ENCODE results near the gene HHAT.

HHAT gene

DNA sequence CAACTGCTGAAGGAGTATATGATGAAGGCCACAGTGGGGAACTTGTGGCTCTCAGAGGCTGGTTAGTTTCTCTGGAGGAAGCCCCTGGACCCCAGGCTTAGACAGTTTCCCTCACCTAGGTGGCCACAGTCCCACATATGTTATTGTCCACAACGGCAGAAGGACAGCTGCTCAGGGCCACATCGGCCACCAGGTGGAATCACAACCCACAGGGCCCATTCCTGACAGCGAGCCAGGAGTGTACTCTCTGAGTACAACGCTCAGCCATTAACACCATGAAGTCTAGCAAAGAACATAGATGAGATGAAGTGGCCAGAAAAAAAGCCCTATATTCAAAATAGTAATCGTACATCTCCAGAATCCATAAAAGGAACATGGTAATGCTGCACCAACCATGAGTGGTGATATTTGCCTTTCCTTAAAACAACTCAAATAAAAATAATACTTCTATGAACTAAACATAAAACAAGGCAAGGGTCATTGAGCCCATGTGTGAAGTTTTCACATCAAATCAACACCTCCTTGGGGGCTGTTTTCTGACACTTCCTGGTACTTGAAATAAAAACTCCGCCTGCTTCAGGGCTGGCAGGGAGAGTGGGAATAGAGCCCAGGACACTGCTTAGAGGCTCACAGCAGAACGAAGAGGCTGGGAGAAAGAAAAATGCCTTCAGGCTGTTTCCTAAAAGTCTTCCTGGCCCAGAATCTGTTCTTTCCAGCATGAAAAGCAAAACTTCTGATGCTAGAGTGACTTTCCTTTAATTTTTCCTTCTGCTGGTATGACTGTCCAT, 383.3 kb downstream of the HHAT start:
- no peak for DNase-seq (ENCODE audit: low read depth)
- no peak overlapping the region for H3K4me3 ChIP-seq (ENCODE audit: low read depth, low read length)

DNA sequence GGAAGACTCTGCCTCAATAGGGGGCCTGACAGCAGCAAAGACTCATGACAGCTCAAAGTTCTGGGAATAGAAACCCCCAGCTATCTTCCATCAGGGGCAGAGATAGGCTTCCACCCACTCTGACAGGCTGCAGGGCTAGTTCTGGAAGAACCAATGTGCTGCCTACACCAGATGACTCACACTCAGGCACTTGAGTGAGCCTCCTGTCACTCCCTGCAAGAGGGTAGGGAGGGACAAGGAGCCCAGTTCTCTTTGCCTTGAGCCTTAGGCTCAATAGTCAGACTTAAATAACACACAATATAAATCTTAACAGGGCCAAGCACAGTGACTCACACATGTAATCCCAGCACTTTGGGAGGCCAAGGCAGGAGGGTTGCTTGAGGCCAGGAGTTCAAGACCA, 386.4 kb downstream of the HHAT start:
- no peak for DNase-seq (ENCODE audit: low read depth)

DNA sequence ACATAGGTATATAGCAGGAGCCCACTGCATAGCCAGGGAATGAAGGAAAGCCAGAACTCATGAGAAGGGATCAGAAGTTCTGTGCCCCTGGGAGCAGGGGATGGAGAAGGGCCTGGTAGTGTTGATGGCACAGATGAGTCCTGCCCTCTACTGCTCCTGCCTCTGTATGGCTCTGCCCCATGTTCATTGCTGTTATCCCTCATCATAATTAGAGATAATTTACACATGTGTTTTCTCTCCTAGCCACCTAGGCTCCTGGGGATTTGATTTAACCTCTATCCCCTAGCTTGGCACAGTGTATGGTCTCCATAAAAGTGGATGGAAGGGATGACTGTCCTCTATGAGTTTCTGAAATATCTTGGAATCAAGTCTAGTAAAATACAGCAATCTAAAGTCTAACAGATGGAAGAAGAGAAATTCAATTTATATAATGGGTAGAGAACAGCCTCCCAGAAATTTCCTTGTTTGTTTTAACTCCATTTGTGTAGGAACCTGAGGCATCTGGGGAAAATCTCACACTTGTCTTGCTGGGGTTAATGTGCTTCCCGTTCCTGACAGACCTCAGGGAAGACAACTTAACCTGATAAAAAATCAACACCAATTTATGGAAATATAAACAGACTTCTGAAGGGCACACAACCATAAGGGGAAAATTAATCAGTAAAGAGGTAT, 393.8 kb downstream of the HHAT start:
- no peak overlapping the region for H3K4me3 ChIP-seq (ENCODE audit: low read depth, low read length)
- no peak for DNase-seq (ENCODE audit: low read depth)

More for the DNA sequence above, 386.4 kb downstream of the HHAT start:
- no peak overlapping the region for H3K4me3 ChIP-seq (ENCODE audit: low read depth, low read length)

DNA sequence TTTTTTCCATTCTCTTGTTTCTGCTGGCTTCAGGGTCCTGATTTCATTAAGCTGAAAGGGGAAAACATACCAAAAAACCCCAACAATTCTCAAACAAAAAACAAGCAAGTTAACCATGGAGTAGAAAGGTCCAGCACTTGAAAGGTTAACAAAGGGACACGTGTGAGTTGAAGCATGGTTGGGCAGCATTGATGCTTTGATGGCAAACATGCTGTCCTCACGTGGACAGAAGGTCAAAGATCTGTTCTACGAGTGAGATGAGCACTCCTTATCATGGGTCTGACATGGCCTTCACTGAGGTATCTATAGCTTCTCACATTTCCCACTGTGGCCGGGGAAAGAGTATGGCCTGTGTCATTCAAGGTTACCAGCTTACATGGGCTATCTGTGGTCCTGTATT, 394.9 kb downstream of the HHAT start:
- no peak for DNase-seq (ENCODE audit: low read depth)
- H3K4me3 ChIP-seq (ENCODE audit: low read depth, low read length): no peak overlapping the region

DNA sequence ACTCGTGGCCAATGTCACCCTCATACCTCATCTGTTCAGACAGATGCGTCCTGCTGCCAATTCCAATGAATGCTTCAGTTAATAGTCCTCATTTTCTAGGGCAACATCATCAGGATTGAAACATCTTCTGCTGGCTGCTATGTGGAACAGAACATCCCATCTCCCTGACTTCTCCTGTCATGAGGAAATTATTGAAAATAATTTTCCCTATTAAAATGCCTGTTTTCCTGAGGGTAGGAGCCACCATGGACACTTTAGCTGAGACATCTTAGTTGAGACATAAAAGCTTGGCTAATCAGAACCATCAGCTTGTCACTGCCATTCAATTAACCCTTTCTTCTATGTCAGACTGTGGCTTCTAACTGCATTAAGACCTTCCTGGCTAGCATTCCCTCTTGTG, 396.1 kb downstream of the HHAT start:
- no peak for DNase-seq (ENCODE audit: low read depth)
- H3K4me3 ChIP-seq (ENCODE audit: low read depth, low read length): no peak overlapping the region
